ENCODE data around the gene TFR2.

Gene TFR2

GRCh38 chr7:100595188-100595587 lies 46.2 kb downstream of the TFR2 start:
- H3K9me3 Mint-ChIP-seq = no peaks in the 10 kb centered on the region
- no peak for ATAC-seq
- H3K4me1 Mint-ChIP-seq = no peaks in the 10 kb centered on the region
- no peak overlapping the region for H3K27ac Mint-ChIP-seq
- H3K4me3 Mint-ChIP-seq = no peak overlapping the region
- peaks cover 35% of the 10 kb centered on the region for H3K27me3 Mint-ChIP-seq
- H3K36me3 Mint-ChIP-seq = no peaks in the 10 kb centered on the region

- Mint-ChIP-seq H3K4me1 (no peaks in the 10 kb centered on the region), H3K27ac (no peak overlapping the region), H3K4me3 (no peak overlapping the region), H3K9me3 (no peaks in the 10 kb centered on the region), H3K27me3 (peaks cover 46% of the 10 kb centered on the region), H3K36me3 (no peaks in the 10 kb centered on the region)
- ATAC-seq = no peak
Observed at GRCh38 chr7:100591596-100591995, 49.8 kb downstream of the TFR2 start.

GRCh38 chr7:100590077-100590737 lies 51.1 kb downstream of the TFR2 start:
- no peak for ATAC-seq
- Mint-ChIP-seq H3K36me3 (no peaks in the 10 kb centered on the region), H3K27me3 (peaks cover 46% of the 10 kb centered on the region), H3K9me3 (no peaks in the 10 kb centered on the region), H3K27ac (no peak overlapping the region), H3K4me3 (no peak overlapping the region), H3K4me1 (peaks cover 4% of the 10 kb centered on the region)

- no peak for ATAC-seq
- H3K4me1 Mint-ChIP-seq = peaks cover 10% of the 10 kb centered on the region
- no peaks in the 10 kb centered on the region for H3K36me3 Mint-ChIP-seq
- no peaks in the 10 kb centered on the region for H3K9me3 Mint-ChIP-seq
- H3K4me3 Mint-ChIP-seq = no peak overlapping the region
- no peak overlapping the region for H3K27ac Mint-ChIP-seq
- peaks cover 45% of the 10 kb centered on the region for H3K27me3 Mint-ChIP-seq
Observed at GRCh38 chr7:100589341-100589947, 51.9 kb downstream of the TFR2 start.

GRCh38 chr7:100588438-100588837 lies 52.9 kb downstream of the TFR2 start:
- Mint-ChIP-seq H3K4me3 (no peak overlapping the region), H3K36me3 (no peaks in the 10 kb centered on the region), H3K9me3 (no peaks in the 10 kb centered on the region), H3K27ac (no peak overlapping the region), H3K4me1 (peaks cover 19% of the 10 kb centered on the region), H3K27me3 (peaks cover 37% of the 10 kb centered on the region)
- ATAC-seq = no peak

- H3K4me1 Mint-ChIP-seq = peaks cover 24% of the 10 kb centered on the region
- H3K36me3 Mint-ChIP-seq = no peaks in the 10 kb centered on the region
- ATAC-seq = peak; percentile 94
- peak within 1 kb of the TSS; percentile 92 for H3K27ac Mint-ChIP-seq
- no peaks in the 10 kb centered on the region for H3K9me3 Mint-ChIP-seq
- peak within 1 kb of the TSS; percentile 97 for H3K4me3 Mint-ChIP-seq
- H3K27me3 Mint-ChIP-seq = peaks cover 21% of the 10 kb centered on the region
Observed at GRCh38 chr7:100586266-100587025, 54.9 kb downstream of the TFR2 start, which contains the start of gene FBXO24. TSS of gene FBXO24 (plus strand) at chr7:100586328. CDS start at chr7:100586626, 298 bp downstream.

- H3K27me3 Mint-ChIP-seq = peaks cover 15% of the 10 kb centered on the region
- H3K4me3 Mint-ChIP-seq = peak within 1 kb of the TSS; percentile 97
Observed at GRCh38 chr7:100585511-100586265, 55.7 kb downstream of the TFR2 start, which contains the start of gene LRCH4. TSS of gene LRCH4 (minus strand) at chr7:100586129. CDS start at chr7:100586100, 29 bp downstream.

GRCh38 chr7:100584683-100585510 lies 56.5 kb downstream of the TFR2 start:
- no peaks in the 10 kb centered on the region for H3K36me3 Mint-ChIP-seq
- H3K4me3 Mint-ChIP-seq = peak overlapping the region; percentile 97
- peak overlapping the region; percentile 92 for H3K27ac Mint-ChIP-seq
- no peak for ATAC-seq
- H3K27me3 Mint-ChIP-seq = peaks cover 7% of the 10 kb centered on the region
- H3K4me1 Mint-ChIP-seq = peaks cover 24% of the 10 kb centered on the region
- no peaks in the 10 kb centered on the region for H3K9me3 Mint-ChIP-seq

More at GRCh38 chr7:100585511-100586265, 55.7 kb downstream of the TFR2 start, which contains the start of gene LRCH4:
- peak; percentile 56 for ATAC-seq
- Mint-ChIP-seq H3K27ac (peak within 1 kb of the TSS; percentile 92), H3K36me3 (no peaks in the 10 kb centered on the region), H3K4me1 (peaks cover 24% of the 10 kb centered on the region), H3K9me3 (no peaks in the 10 kb centered on the region)

GRCh38 chr7:100584054-100584682 lies 57.2 kb downstream of the TFR2 start:
- no peak for ATAC-seq
- Mint-ChIP-seq H3K27ac (peak overlapping the region; percentile 92), H3K4me3 (peak overlapping the region; percentile 97), H3K36me3 (no peaks in the 10 kb centered on the region), H3K4me1 (peaks cover 24% of the 10 kb centered on the region), H3K9me3 (no peaks in the 10 kb centered on the region), H3K27me3 (peaks cover under 1% of the 10 kb centered on the region)

- ATAC-seq = peak; percentile 17
- Mint-ChIP-seq H3K4me3 (peak overlapping the region; percentile 97), H3K4me1 (peaks cover 24% of the 10 kb centered on the region), H3K27ac (peak overlapping the region; percentile 92), H3K36me3 (peaks cover 7% of the 10 kb centered on the region), H3K9me3 (no peaks in the 10 kb centered on the region), H3K27me3 (no peaks in the 10 kb centered on the region)
Observed at GRCh38 chr7:100583132-100584053, 58.0 kb downstream of the TFR2 start.

- no peaks in the 10 kb centered on the region for H3K9me3 Mint-ChIP-seq
- H3K27me3 Mint-ChIP-seq = no peaks in the 10 kb centered on the region
- peak overlapping the region; percentile 92 for H3K27ac Mint-ChIP-seq
- no peak for ATAC-seq
- H3K4me3 Mint-ChIP-seq = peak overlapping the region; percentile 22
- peaks cover 24% of the 10 kb centered on the region for H3K4me1 Mint-ChIP-seq
- peaks cover 7% of the 10 kb centered on the region for H3K36me3 Mint-ChIP-seq
Observed at GRCh38 chr7:100582650-100583049, 58.7 kb downstream of the TFR2 start.

- no peak for ATAC-seq
- Mint-ChIP-seq H3K4me3 (peak overlapping the region; percentile 22), H3K9me3 (no peaks in the 10 kb centered on the region), H3K36me3 (peaks cover 8% of the 10 kb centered on the region), H3K4me1 (peaks cover 24% of the 10 kb centered on the region), H3K27ac (peak overlapping the region; percentile 92), H3K27me3 (no peaks in the 10 kb centered on the region)
Observed at GRCh38 chr7:100582041-100582579, 59.2 kb downstream of the TFR2 start.

All from stimulated activated memory B cell treated with anti-CD40 and anti-IgM and Interleukin-4, amounts not matched to agents 10 μg/mL and 1 μg/mL and 100 μg/mL, for 72 hours (primary cell).